Stimulated activated CD4-positive, alpha-beta T cell treated with anti-CD3 and anti-CD28 coated beads, Interleukin-4, amount 100 ng/mL, for 48 hours (primary cell): ENCODE measurements around the gene WNT16.
"Not testable (repeated sequence)": the region's sequence is repeated elsewhere in the genome, so short reads cannot be mapped to it uniquely, and the experiment has no call there.

ENCODE experiments used
- DNase-seq, 2 donors: peaks; one replicate each; pipeline ENCODE4 v3.0.0-alpha.2; 2020; ENCODE audit warnings: low read depth in 2 of 2

The WNT16 gene

GRCh38 chr7:121328508-121329190 is at the start of gene WNT16:
TSS of gene WNT16 (plus strand) at chr7:121329000. CDS start at chr7:121329293, 293 bp downstream.
- no peak for DNase-seq

GRCh38 chr7:121279060-121279620 is 49.7 kb upstream of the WNT16 start:
- DNase-seq: no peak

- no peak for DNase-seq
Observed at GRCh38 chr7:121279822-121280221, 49.0 kb upstream of the WNT16 start.

- no peak for DNase-seq
Observed at GRCh38 chr7:121280656-121281055, 48.1 kb upstream of the WNT16 start.

- DNase-seq: no peak
Observed at GRCh38 chr7:121282129-121282528, 46.7 kb upstream of the WNT16 start.

GRCh38 chr7:121285066-121285667 is 43.6 kb upstream of the WNT16 start:
- no peak for DNase-seq

- no peak for DNase-seq
Observed at GRCh38 chr7:121286186-121286585, 42.6 kb upstream of the WNT16 start.

- DNase-seq: no peak
Observed at GRCh38 chr7:121286742-121287734, 41.8 kb upstream of the WNT16 start.

- DNase-seq: no peak
Observed at GRCh38 chr7:121288894-121289293, 39.9 kb upstream of the WNT16 start.

GRCh38 chr7:121289930-121290329 is 38.9 kb upstream of the WNT16 start:
- DNase-seq: not testable (repeated sequence)

GRCh38 chr7:121294448-121294992 is 34.3 kb upstream of the WNT16 start:
- no peak for DNase-seq

- no peak for DNase-seq
Observed at GRCh38 chr7:121297843-121298242, 31.0 kb upstream of the WNT16 start.

- no peak for DNase-seq
Observed at GRCh38 chr7:121298831-121299239, 30.0 kb upstream of the WNT16 start.

GRCh38 chr7:121300685-121301420 is 27.9 kb upstream of the WNT16 start:
- no peak for DNase-seq

GRCh38 chr7:121301446-121302213 is 27.2 kb upstream of the WNT16 start:
- no peak for DNase-seq

GRCh38 chr7:121302214-121302745 is 26.5 kb upstream of the WNT16 start:
- no peak for DNase-seq

- no peak for DNase-seq
Observed at GRCh38 chr7:121303422-121304101, 25.2 kb upstream of the WNT16 start.

- no peak for DNase-seq
Observed at GRCh38 chr7:121304102-121304658, 24.6 kb upstream of the WNT16 start.

- DNase-seq: no peak
Observed at GRCh38 chr7:121305109-121305508, 23.7 kb upstream of the WNT16 start.
